Stimulated activated effector memory CD8-positive, alpha-beta T cell treated with anti-CD3 and anti-CD28 coated beads, Interleukin-12 subunit alpha, Interleukin-12 subunit beta, amount 100 ng/mL, for 72 hours (primary cell): Measurements from ENCODE around the gene GRAMD1A.

ENCODE experiments used
- ATAC-seq: fragments of 150-1000 bp; cut with Tn5 transposase; 2 replicates; pipeline ENCODE4 v1.10.0; 2021
- DNase-seq, 2 donors: peaks; one replicate each; pipeline ENCODE4 v3.0.0; 2021 to 2022; ENCODE audit warnings: low spot score in 2 of 2
- H3K27ac Mint-ChIP-seq: one replicate; pipeline ENCODE4 v1.8.0; 2022; ENCODE audit warnings: mild to moderate bottlenecking, mixed read lengths
- H3K36me3 Mint-ChIP-seq: one replicate; pipeline ENCODE4 v1.8.0; 2022; ENCODE audit warnings: mild to moderate bottlenecking, mixed read lengths
- H3K4me1 Mint-ChIP-seq: one replicate; pipeline ENCODE4 v1.8.0; 2022; ENCODE audit warnings: mixed read lengths
- H3K4me3 Mint-ChIP-seq: one replicate; pipeline ENCODE4 v1.8.0; 2022; ENCODE audit warnings: mild to moderate bottlenecking, mixed read lengths
- H3K9me3 Mint-ChIP-seq: one replicate; pipeline ENCODE4 v1.8.0; 2022; ENCODE audit warnings: mixed read lengths

Gene GRAMD1A

DNA sequence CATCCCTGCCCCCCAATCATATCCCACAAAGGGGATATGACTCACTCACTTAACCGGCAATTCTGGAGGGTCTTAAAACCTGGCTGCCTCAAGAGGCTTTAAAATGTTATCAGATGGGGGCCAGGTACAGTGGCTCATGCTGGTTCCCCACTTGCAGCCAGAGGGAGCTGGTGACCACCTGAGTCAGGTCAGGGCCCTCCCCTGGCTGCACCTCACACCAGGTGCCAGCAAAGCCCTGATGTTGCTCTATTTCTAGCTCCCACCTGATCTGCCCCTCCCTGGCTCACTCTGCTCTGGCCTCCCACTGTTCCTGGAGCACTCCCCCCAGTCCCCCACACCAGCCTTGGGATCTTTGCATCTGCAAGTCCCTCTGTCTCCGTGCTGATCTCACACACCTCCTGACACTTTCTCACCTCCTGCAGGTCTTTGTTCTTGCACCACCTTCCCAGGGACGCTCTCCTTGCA lies 55.6 kb downstream of the GRAMD1A start:
- Mint-ChIP-seq H3K27ac (peak overlapping the region; percentile 67), H3K9me3 (no peaks in the 10 kb centered on the region), H3K4me3 (no peak overlapping the region), H3K36me3 (no peaks in the 10 kb centered on the region), H3K4me1 (peaks cover 5% of the 10 kb centered on the region)
- ATAC-seq (peak; percentile 48), DNase-seq (no peak)

- no peak for DNase-seq
- H3K9me3 Mint-ChIP-seq, result no peaks in the 10 kb centered on the region
- peaks cover 5% of the 10 kb centered on the region for H3K4me1 Mint-ChIP-seq
- no peak overlapping the region for H3K27ac Mint-ChIP-seq
- ATAC-seq, result no peak
- H3K4me3 Mint-ChIP-seq, result no peak overlapping the region
- no peaks in the 10 kb centered on the region for H3K36me3 Mint-ChIP-seq
Observed at GRCh38 chr19:35056513-35057063, 56.5 kb downstream of the GRAMD1A start.

- no peaks in the 10 kb centered on the region for H3K9me3 Mint-ChIP-seq
- no peak for DNase-seq
Observed at GRCh38 chr19:35058370-35058769, 58.2 kb downstream of the GRAMD1A start.

GRCh38 chr19:35059006-35059798 lies 59.1 kb downstream of the GRAMD1A start:
- Mint-ChIP-seq H3K9me3 (no peaks in the 10 kb centered on the region), H3K4me1 (peaks cover 16% of the 10 kb centered on the region), H3K36me3 (no peaks in the 10 kb centered on the region), H3K4me3 (no peak overlapping the region), H3K27ac (no peak overlapping the region)
- DNase-seq (no peak), ATAC-seq (no peak)

More at GRCh38 chr19:35058370-35058769, 58.2 kb downstream of the GRAMD1A start:
- no peak for ATAC-seq
- Mint-ChIP-seq H3K36me3 (no peaks in the 10 kb centered on the region), H3K4me3 (no peak overlapping the region), H3K4me1 (peaks cover 7% of the 10 kb centered on the region), H3K27ac (no peak overlapping the region)

DNA sequence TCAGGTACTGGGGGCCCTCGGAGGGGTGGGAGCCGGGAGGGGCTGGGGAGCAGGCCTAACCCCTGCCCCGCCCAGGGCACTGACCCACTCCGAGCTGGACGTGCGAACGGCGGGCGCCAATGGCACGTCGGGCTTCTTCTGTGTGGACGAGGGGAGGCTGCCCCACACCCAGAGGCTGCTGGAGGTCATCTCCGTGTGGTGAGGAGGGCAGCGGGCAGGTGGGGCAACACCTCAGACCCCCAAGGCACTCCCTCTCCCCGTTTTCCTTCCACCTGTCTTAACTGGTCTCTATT lies 59.6 kb downstream of the GRAMD1A start:
- no peaks in the 10 kb centered on the region for H3K36me3 Mint-ChIP-seq
- no peak overlapping the region for H3K27ac Mint-ChIP-seq
- no peak for ATAC-seq
- no peaks in the 10 kb centered on the region for H3K9me3 Mint-ChIP-seq
- peaks cover 16% of the 10 kb centered on the region for H3K4me1 Mint-ChIP-seq
- no peak overlapping the region for H3K4me3 Mint-ChIP-seq
- no peak for DNase-seq

DNA sequence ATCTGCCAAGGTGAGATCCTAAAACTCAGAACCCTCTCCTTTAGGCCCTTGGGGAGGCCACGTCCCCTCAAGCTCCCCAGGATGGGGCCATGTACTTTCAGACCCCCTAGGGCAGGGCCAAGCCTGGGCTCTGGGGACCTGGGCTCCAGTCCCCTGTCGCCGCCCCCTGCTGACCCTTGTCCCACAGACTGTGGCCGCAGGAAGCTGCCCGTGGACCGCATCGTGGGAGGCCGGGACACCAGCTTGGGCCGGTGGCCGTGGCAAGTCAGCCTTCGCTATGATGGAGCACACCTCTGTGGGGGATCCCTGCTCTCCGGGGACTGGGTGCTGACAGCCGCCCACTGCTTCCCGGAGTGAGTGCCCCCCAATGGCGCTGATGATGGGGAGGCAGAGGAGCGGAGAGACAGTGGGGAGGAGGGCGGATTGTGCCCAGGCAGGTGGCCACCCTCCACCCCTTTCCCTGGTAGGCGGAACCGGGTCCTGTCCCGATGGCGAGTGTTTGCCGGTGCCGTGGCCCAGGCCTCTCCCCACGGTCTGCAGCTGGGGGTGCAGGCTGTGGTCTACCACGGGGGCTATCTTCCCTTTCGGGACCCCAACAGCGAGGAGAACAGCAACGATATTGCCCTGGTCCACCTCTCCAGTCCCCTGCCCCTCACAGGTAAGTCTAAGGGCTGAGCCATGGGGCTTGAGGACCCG lies 60.2 kb downstream of the GRAMD1A start:
- DNase-seq, result no peak
- no peak for ATAC-seq
- H3K4me1 Mint-ChIP-seq, result peaks cover 16% of the 10 kb centered on the region
- H3K27ac Mint-ChIP-seq, result no peak overlapping the region
- no peaks in the 10 kb centered on the region for H3K36me3 Mint-ChIP-seq
- no peaks in the 10 kb centered on the region for H3K9me3 Mint-ChIP-seq
- no peak overlapping the region for H3K4me3 Mint-ChIP-seq

DNA sequence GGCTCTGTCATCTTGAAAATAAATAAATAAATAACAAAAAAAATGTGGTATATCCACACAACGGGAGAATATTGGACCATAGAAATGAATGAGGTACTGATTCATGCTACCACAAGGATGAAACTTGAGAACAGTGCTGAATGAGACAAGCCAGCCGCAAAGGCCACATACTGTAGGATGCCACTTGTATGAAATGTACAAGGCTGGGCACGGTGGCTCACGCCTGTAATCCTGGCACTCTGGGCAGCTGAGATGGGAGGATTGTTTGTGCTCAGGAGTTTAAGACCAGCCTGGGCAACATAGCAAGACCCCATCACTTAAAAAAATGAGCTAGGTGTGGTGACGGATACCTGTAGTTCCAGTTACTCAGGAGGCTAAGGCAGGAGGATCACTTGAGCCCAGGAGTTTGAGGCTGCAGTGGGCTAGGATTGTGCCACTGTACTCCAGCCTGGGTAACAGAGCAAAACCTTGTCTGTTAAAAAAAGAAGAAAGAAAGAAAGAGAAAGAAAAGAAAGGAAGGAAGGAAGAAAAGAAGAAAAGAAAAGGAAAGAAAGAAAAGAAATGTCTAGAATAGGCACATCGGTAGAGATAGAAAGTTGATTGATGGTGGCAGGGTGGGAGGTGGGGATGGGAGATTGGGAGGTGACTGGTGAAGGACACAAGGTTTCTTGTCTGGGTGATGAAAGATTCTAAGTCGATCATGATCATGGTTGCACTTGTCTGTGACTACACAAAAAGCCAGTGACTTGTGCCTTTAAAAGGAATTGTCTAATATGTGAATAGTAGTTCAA lies 61.7 kb downstream of the GRAMD1A start:
- no peak for DNase-seq
- Mint-ChIP-seq H3K36me3 (no peaks in the 10 kb centered on the region), H3K4me1 (peaks cover 13% of the 10 kb centered on the region), H3K27ac (no peak overlapping the region), H3K4me3 (no peak overlapping the region), H3K9me3 (no peaks in the 10 kb centered on the region)
- no peak for ATAC-seq

DNA sequence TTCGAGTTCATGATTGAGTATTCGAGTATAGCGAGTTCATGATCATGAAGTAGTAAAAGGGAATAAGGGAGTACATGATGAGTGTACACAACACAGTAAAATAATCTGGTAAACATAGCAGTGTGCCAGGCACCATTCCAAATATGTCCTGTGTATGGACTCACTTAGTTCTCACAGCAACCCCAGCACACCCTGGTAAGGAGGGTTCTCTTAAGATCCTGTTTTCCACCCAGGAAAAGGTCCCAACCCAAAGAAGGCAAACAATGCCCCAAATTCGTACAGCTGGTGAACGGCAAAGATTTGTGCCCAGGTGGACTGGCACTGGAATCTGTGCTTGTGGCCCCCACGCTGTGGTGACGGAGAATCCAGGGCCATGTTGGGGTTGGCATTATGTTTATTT lies 62.8 kb downstream of the GRAMD1A start:
- Mint-ChIP-seq H3K4me3 (no peak overlapping the region), H3K27ac (no peak overlapping the region), H3K4me1 (peaks cover 18% of the 10 kb centered on the region), H3K9me3 (no peaks in the 10 kb centered on the region), H3K36me3 (no peaks in the 10 kb centered on the region)
- DNase-seq (no peak), ATAC-seq (no peak)

GRCh38 chr19:35063940-35064818 lies 64.1 kb downstream of the GRAMD1A start:
- DNase-seq, result no peak
- H3K4me1 Mint-ChIP-seq, result peaks cover 18% of the 10 kb centered on the region
- peak; percentile 63 for ATAC-seq

GRCh38 chr19:35065574-35065973 lies 65.5 kb downstream of the GRAMD1A start:
- no peaks in the 10 kb centered on the region for H3K9me3 Mint-ChIP-seq

More at GRCh38 chr19:35063940-35064818, 64.1 kb downstream of the GRAMD1A start:
- Mint-ChIP-seq H3K36me3 (no peaks in the 10 kb centered on the region), H3K27ac (peak overlapping the region; percentile 40), H3K9me3 (no peaks in the 10 kb centered on the region), H3K4me3 (no peak overlapping the region)

GRCh38 chr19:35066121-35066520 lies 66.0 kb downstream of the GRAMD1A start:
- Mint-ChIP-seq H3K9me3 (no peaks in the 10 kb centered on the region), H3K4me3 (no peak overlapping the region), H3K36me3 (no peaks in the 10 kb centered on the region), H3K4me1 (peaks cover 18% of the 10 kb centered on the region), H3K27ac (no peak overlapping the region)
- DNase-seq, result no peak
- ATAC-seq, result no peak

More at GRCh38 chr19:35065574-35065973, 65.5 kb downstream of the GRAMD1A start:
- DNase-seq (no peak), ATAC-seq (no peak)
- no peak overlapping the region for H3K4me3 Mint-ChIP-seq
- H3K36me3 Mint-ChIP-seq, result no peaks in the 10 kb centered on the region
- peaks cover 18% of the 10 kb centered on the region for H3K4me1 Mint-ChIP-seq
- peak overlapping the region; percentile 40 for H3K27ac Mint-ChIP-seq

DNA sequence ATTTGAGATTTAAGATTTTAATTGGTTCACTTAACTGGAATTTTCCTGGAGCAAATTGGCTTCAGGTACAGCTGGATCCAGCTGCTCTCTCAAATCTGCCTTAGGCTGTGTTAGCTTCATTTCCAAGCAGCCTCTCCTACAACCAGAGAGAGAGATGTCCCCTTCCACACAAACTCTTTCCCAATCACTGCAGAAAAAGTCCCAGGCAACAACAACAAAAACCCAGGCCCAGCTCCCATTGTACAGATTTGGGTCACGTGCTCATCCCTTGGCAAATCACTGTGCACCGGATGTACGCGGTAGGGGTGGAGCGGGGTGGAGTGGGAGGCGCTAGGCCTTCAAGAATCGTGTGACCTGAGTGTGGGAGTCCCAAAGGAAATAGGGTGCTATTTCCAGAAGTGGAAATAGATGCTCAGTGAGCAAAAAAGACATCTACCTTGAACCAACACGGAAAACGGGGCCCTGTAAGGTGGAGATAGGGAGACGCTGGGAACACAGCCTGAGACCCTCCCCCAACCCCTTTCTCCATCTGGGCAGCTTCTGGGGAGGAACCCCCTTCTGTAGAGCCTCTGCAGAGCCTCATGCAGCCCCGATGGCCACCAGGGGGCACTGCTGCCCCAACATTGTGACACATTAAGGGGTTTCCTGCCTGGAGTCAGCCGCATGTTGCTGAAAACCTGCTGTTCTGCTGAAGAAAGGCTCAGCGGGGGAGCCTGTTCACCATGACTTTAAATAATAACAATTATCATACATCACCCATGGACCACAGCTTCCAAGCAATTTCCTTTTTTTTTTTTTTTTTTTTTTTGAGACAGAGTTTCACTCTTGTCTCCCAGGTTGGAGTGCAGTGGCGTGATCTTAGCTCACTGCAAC lies 66.8 kb downstream of the GRAMD1A start:
- no peaks in the 10 kb centered on the region for H3K9me3 Mint-ChIP-seq
- no peaks in the 10 kb centered on the region for H3K36me3 Mint-ChIP-seq
- DNase-seq, result peak; percentile 90 to 95
- H3K27ac Mint-ChIP-seq, result peak overlapping the region; percentile 61
- ATAC-seq, result peak; percentile 93
- peaks cover 18% of the 10 kb centered on the region for H3K4me1 Mint-ChIP-seq
- H3K4me3 Mint-ChIP-seq, result no peak overlapping the region

DNA sequence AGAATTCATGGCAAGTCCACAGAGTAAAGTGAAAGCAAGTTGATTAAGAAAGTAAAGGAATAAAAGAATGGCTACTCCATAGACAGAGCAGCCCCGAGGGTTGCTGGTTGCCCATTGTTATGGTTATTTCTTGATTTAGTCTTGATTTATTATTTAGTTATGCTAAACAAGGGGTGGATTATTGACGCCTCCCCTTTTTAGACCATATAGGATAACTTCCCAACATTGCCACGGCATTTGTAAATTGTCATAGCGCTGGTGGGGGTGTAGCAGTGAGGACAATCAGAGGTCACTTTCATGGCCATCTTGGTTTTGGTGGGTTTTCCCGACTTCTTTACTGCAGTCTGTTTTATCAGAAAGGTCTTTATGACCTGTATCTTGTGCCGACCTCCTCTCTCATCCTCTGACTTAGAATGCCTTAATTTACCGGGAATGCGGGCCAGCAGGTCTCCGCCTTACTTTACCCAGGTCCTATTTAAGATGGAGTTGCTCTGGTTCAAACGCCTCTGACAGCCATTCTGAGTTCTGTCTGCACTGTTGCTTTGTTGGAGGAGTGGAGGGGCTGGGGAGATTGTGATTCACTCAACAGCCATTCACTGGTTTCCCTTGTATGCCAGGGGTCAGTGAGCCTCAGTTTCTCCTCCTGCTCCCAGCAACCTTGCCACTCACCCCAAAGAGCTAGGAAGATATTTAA lies 69.0 kb downstream of the GRAMD1A start:
- H3K27ac Mint-ChIP-seq, result no peak overlapping the region
- no peak for DNase-seq
- H3K4me3 Mint-ChIP-seq, result no peak overlapping the region
- no peaks in the 10 kb centered on the region for H3K9me3 Mint-ChIP-seq
- peaks cover 9% of the 10 kb centered on the region for H3K4me1 Mint-ChIP-seq
- no peaks in the 10 kb centered on the region for H3K36me3 Mint-ChIP-seq
- ATAC-seq, result no peak
